OCI-LY7 (cell line): ENCODE measurements around the gene SPAM1. TPM values are rescaled to one million over a fixed set of nuclear protein-coding genes. Genes with fewer than 3 reads are reported as not detected.

ENCODE experiments used
- BruUV-seq: library from RNA; stranded (reverse); fragments of 400-500 nt; replicated peaks from 2 replicates; lab custom pipeline; 2021; lab: Mats Ljungman, UMichigan
- CTCF ChIA-PET: fragments of 300-600 bp; sonication (Branson Sonifier 250); formaldehyde crosslinking; loops from one replicate; lab custom pipeline; 2022; ENCODE audit warnings: antibody characterized with exemption; ENCODE audit not compliant: unreplicated experiment; lab: Charles Lee
- POLR2A ChIA-PET: fragments of 300-600 bp; sonication (Branson Sonifier 250); formaldehyde crosslinking; loops from one replicate; lab custom pipeline; 2022; ENCODE audit warnings: antibody characterized with exemption; lab: Charles Lee
- DNase-seq: peaks from one replicate; pipeline ENCODE4 v3.0.0-alpha.2; 2015; ENCODE audit warnings: low spot score
- H2AFZ ChIP-seq: fragments of 200-600 bp; sonication (generic), shearing (Covaris generic); 2 replicates; pipeline ENCODE4 v1.6.1; 2014; ENCODE audit warnings: mild to moderate bottlenecking, antibody characterized with exemption, low read length, moderate library complexity
- H3K27ac ChIP-seq: fragments of 200-600 bp; sonication (generic); 2 replicates; pipeline ENCODE4 v1.5.1; 2014; ENCODE audit warnings: mixed run types, low read depth, mild to moderate bottlenecking, moderate library complexity, low read length, inconsistent platforms; ENCODE audit not compliant: poor library complexity, severe bottlenecking
- H3K36me3 ChIP-seq: fragments of 200-600 bp; sonication (generic); 2 replicates; pipeline ENCODE4 v1.6.1; 2014; ENCODE audit warnings: mild to moderate bottlenecking, antibody characterized with exemption, low read length, moderate library complexity, mixed read lengths; ENCODE audit not compliant: insufficient read depth
- H3K4me1 ChIP-seq: fragments of 200-600 bp; sonication (generic); 2 replicates; pipeline ENCODE4 v1.5.1; 2014; ENCODE audit warnings: mild to moderate bottlenecking, low read length; ENCODE audit not compliant: insufficient read depth, poor library complexity, severe bottlenecking
- H3K4me2 ChIP-seq: fragments of 200-600 bp; sonication (generic); 2 replicates; pipeline ENCODE4 v1.6.1; 2014; ENCODE audit warnings: mild to moderate bottlenecking, low read length
- H3K4me3 ChIP-seq: fragments of 200-600 bp; sonication (generic); 2 replicates; pipeline ENCODE4 v1.5.1; 2014; ENCODE audit warnings: mild to moderate bottlenecking, low read depth, low read length; ENCODE audit not compliant: poor library complexity, severe bottlenecking
- H3K79me2 ChIP-seq: fragments of 200-600 bp; sonication (generic); 2 replicates; pipeline ENCODE4 v1.6.1; 2016; ENCODE audit warnings: low read depth, mild to moderate bottlenecking, low read length, moderate library complexity, mixed read lengths; ENCODE audit not compliant: insufficient read depth
- H3K9me2 ChIP-seq: fragments of 200-600 bp; sonication (generic); 2 replicates; pipeline ENCODE4 v1.6.1; 2016; ENCODE audit warnings: mild to moderate bottlenecking, low read length, mixed read lengths; ENCODE audit not compliant: insufficient read depth
- H3K9me3 ChIP-seq: fragments of 200-600 bp; sonication (generic); 2 replicates; pipeline ENCODE4 v1.6.1; 2014; ENCODE audit warnings: mild to moderate bottlenecking, mixed run types, low read length, mixed read lengths
- H4K20me1 ChIP-seq: fragments of 200-600 bp; sonication (generic); 2 replicates; pipeline ENCODE4 v1.6.1; 2014; ENCODE audit warnings: mild to moderate bottlenecking, antibody characterized with exemption, low read length, moderate library complexity, mixed read lengths; ENCODE audit not compliant: insufficient read depth
- EZH2phosphoT487 ChIP-seq: fragments of 200-600 bp; sonication (generic); IDR thresholded peaks from 2 replicates; pipeline ENCODE4 v1.6.1; 2018; ENCODE audit warnings: low read depth, borderline replicate concordance, mild to moderate bottlenecking, mixed run types, antibody characterized with exemption, low read length, moderate library complexity, mixed read lengths
- intact Hi-C: fragments of 100-400 bp; cut with micrococcal nuclease; formaldehyde crosslinking; loops from one replicate; pipeline ENCODE4 v1.10.0; 2022; ENCODE audit not compliant: unreplicated experiment
- total RNA-seq, 2 experiments: library from RNA; depleted of rRNA in 1 of 2; stranded (reverse); fragments of >200 nt in 1 of 2; shearing (Covaris generic) in 1 of 2; gene quantifications; 2 replicates each; pipeline ENCODE4 v1.2.3, GENCODE V29; 2014 to 2022
- TF ChIP-seq, protein P1 (sequence below): fragments of 200-600 bp; sonication (generic); conservative IDR thresholded peaks from 2 replicates; pipeline ENCODE4 v1.5.1; 2014; ENCODE audit warnings: mild to moderate bottlenecking, antibody characterized with exemption, low read length, moderate library complexity, mixed read lengths

SPAM1 gene
- total RNA-seq, 2 experiments from 2014 or later: not detected

DNA sequence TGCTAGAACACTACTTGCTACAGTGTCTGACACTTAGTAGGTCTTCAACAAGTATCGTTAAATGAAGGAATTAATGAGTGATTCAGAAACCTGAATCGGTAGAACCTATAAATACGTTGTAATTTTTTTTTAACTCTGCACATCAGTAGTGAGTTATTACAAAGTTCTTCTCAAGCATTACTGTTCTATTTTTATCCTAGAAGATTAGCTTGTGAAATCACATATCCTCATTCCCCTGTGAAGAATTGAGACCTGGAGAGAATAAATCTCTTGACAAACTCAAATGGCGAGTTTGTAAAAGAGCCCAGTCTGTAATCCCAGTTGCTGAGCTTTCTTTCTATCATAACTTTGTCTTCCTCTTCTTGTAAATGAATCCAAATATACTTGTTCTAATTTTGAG lies 45.4 kb upstream of the SPAM1 start:
- Histone ChIP-seq H3K9me2 (no peaks in the 10 kb centered on the region), H3K4me2 (no peak overlapping the region), H3K36me3 (no peaks in the 10 kb centered on the region), H3K27ac (no peak overlapping the region), H3K79me2 (no peaks in the 10 kb centered on the region), H2AFZ (no peak overlapping the region), H3K4me3 (no peak overlapping the region), H4K20me1 (no peaks in the 10 kb centered on the region), H3K9me3 (no peaks in the 10 kb centered on the region), H3K4me1 (no peaks in the 10 kb centered on the region)
- TF ChIP-seq EZH2phosphoT487: no peak
- TF ChIP-seq, protein P1, sequence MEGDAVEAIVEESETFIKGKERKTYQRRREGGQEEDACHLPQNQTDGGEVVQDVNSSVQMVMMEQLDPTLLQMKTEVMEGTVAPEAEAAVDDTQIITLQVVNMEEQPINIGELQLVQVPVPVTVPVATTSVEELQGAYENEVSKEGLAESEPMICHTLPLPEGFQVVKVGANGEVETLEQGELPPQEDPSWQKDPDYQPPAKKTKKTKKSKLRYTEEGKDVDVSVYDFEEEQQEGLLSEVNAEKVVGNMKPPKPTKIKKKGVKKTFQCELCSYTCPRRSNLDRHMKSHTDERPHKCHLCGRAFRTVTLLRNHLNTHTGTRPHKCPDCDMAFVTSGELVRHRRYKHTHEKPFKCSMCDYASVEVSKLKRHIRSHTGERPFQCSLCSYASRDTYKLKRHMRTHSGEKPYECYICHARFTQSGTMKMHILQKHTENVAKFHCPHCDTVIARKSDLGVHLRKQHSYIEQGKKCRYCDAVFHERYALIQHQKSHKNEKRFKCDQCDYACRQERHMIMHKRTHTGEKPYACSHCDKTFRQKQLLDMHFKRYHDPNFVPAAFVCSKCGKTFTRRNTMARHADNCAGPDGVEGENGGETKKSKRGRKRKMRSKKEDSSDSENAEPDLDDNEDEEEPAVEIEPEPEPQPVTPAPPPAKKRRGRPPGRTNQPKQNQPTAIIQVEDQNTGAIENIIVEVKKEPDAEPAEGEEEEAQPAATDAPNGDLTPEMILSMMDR: no peak
- ChIA-PET CTCF (no interaction called here), POLR2A (interaction anchor here (0.7 to 0.9 kb wide), 3 partner anchors 10 to 1113 kb away, joined by 3 read pairs; no protein-coding TSS in a partner anchor)
- intact Hi-C loops: no loop called here
- DNase-seq: no peak
- BruUV-seq: no TSS peak

DNA sequence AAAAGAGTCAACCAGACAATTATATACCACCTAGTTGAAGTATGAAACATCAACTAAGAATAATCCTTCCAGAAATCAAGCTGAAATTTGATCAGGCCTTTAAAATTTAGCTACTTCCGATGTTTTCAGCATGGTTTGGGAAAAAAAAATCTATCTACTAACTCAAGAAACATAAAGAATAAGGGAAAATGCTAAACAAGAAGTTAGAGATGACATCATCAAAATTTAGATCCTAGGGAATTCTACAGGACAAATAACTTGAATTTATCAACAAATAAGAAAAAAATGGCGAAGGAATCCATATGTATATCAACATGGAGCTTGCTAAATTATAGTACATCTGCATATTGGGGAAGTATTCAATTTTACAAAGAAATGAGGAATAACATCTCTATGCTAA lies 43.7 kb upstream of the SPAM1 start:
- no peak overlapping the region for H2AFZ ChIP-seq
- no peaks in the 10 kb centered on the region for H3K9me3 ChIP-seq
- H3K4me2 ChIP-seq: no peak overlapping the region
- TF ChIP-seq, protein P1: no peak
- TF ChIP-seq EZH2phosphoT487: no peak
- H3K36me3 ChIP-seq: no peaks in the 10 kb centered on the region
- no peak overlapping the region for H3K4me3 ChIP-seq
- ChIA-PET POLR2A (interaction anchor here (0.7 to 1.0 kb wide), 3 partner anchors 9 to 424 kb away, joined by 3 read pairs; no protein-coding TSS in a partner anchor), CTCF (no interaction called here)
- no peak overlapping the region for H3K27ac ChIP-seq
- no peaks in the 10 kb centered on the region for H3K9me2 ChIP-seq
- no TSS peak for BruUV-seq
- intact Hi-C loops: no loop called here
- no peaks in the 10 kb centered on the region for H3K79me2 ChIP-seq
- H4K20me1 ChIP-seq: no peaks in the 10 kb centered on the region
- no peaks in the 10 kb centered on the region for H3K4me1 ChIP-seq
- DNase-seq: no peak

DNA sequence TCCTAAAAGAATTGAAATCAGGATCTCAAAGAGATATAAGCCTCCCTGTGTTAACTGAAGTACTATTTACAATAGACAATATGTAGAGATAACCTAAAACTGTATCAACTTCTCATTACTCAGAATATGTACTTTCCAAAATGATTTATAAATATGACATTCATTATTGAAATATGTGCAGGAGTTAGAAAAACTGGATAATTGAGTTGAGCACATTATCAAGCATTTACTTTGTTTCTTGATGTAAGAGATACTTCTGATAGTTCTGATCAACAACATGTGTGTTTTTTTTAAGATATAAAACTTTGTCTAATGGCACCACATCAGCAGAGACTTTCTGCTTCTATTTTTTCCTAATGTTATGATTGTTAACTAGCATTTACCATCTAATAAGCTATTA lies 41.9 kb upstream of the SPAM1 start:
- Histone ChIP-seq H3K4me1 (no peaks in the 10 kb centered on the region), H3K4me3 (no peak overlapping the region), H3K4me2 (no peak overlapping the region), H3K27ac (no peak overlapping the region), H3K36me3 (no peaks in the 10 kb centered on the region), H3K9me2 (no peaks in the 10 kb centered on the region), H2AFZ (no peak overlapping the region), H4K20me1 (no peaks in the 10 kb centered on the region), H3K79me2 (no peaks in the 10 kb centered on the region), H3K9me3 (no peaks in the 10 kb centered on the region)
- no TSS peak for BruUV-seq
- intact Hi-C loops: no loop called here
- CTCF ChIA-PET: no interaction called here
- no peak for DNase-seq
- POLR2A ChIA-PET: no interaction called here
- TF ChIP-seq, protein P1: no peak
- no peak for TF ChIP-seq EZH2phosphoT487
